Measurements from ENCODE around the gene ATP2C1. TPM values are rescaled to one million over a fixed set of nuclear protein-coding genes. Genes with fewer than 3 reads are reported as not detected.

ATP2C1 gene
- total and polyA plus RNA-seq, 9 of the 15 experiments (the other 6 are each of a cell fraction or from before 2014, with no cell fraction given) = 10.0 to 53.5 (median 27.9) TPM

DNA sequence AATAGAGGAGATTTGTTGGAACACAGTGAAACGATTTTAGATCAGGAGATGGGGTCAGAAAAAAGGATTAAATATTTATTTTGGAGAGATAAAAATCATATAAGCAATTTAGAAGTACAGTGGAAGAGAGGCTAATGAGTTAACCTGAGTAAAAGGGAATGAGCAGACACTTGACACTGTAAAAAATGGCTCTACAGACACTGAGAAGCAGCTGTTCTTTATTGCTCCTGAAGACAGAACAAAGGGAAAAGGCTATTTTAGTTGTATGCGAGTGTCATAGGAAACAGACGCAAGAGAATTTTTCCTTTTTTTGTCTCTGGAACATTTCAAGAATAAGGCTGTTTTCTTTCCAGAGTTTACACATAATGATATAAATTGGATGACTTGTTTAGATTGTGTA, 98.5 kb downstream of the ATP2C1 start (continued):
- TF ChIP-seq, protein P1, sequence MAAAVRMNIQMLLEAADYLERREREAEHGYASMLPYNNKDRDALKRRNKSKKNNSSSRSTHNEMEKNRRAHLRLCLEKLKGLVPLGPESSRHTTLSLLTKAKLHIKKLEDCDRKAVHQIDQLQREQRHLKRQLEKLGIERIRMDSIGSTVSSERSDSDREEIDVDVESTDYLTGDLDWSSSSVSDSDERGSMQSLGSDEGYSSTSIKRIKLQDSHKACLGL (CRISPR knock-in tag; IDR thresholded peaks at IDR 0.05; ENCODE audit: borderline replicate concordance, poor library complexity, severe bottlenecking) = no peak
- TF ChIP-seq, protein P2, sequence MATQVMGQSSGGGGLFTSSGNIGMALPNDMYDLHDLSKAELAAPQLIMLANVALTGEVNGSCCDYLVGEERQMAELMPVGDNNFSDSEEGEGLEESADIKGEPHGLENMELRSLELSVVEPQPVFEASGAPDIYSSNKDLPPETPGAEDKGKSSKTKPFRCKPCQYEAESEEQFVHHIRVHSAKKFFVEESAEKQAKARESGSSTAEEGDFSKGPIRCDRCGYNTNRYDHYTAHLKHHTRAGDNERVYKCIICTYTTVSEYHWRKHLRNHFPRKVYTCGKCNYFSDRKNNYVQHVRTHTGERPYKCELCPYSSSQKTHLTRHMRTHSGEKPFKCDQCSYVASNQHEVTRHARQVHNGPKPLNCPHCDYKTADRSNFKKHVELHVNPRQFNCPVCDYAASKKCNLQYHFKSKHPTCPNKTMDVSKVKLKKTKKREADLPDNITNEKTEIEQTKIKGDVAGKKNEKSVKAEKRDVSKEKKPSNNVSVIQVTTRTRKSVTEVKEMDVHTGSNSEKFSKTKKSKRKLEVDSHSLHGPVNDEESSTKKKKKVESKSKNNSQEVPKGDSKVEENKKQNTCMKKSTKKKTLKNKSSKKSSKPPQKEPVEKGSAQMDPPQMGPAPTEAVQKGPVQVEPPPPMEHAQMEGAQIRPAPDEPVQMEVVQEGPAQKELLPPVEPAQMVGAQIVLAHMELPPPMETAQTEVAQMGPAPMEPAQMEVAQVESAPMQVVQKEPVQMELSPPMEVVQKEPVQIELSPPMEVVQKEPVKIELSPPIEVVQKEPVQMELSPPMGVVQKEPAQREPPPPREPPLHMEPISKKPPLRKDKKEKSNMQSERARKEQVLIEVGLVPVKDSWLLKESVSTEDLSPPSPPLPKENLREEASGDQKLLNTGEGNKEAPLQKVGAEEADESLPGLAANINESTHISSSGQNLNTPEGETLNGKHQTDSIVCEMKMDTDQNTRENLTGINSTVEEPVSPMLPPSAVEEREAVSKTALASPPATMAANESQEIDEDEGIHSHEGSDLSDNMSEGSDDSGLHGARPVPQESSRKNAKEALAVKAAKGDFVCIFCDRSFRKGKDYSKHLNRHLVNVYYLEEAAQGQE (IDR thresholded peaks at IDR 0.05; ENCODE audit: borderline replicate concordance) = no peak
- TF ChIP-seq, protein P2 (CRISPR knock-in tag; IDR thresholded peaks at IDR 0.05; ENCODE audit: low read depth) = no peak
- TF ChIP-seq FOXA1 (IDR thresholded peaks at IDR 0.05; ENCODE audit: borderline replicate concordance) = no peak
- TF ChIP-seq ZNF24 (IDR thresholded peaks at IDR 0.05) = no peak
- TF ChIP-seq RB1 (IDR thresholded peaks at IDR 0.05; ENCODE audit: low read depth) = no peak
- TF ChIP-seq ELF4 (CRISPR knock-in tag; IDR thresholded peaks at IDR 0.05) = no peak
- TF ChIP-seq, protein P3, sequence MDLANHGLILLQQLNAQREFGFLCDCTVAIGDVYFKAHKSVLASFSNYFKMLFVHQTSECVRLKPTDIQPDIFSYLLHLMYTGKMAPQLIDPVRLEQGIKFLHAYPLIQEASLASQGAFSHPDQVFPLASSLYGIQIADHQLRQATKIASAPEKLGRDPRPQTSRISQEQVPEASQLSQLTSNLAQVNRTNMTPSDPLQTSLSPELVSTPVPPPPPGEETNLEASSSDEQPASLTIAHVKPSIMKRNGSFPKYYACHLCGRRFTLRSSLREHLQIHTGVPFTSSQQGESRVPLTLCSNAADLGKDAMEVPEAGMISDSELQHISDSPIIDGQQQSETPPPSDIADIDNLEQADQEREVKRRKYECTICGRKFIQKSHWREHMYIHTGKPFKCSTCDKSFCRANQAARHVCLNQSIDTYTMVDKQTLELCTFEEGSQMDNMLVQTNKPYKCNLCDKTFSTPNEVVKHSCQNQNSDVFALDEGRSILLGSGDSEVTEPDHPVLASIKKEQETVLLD (IDR thresholded peaks at IDR 0.05) = no peak
- TF ChIP-seq SMC3 (conservative IDR thresholded peaks at IDR 0.05; ENCODE audit: insufficient read depth, low read depth, low read length) = no peak
- no peak for TF ChIP-seq SLC30A9 (CRISPR knock-in tag; IDR thresholded peaks at IDR 0.05)
